GM19193 (cell line): Measurements from ENCODE around the gene CDH11.

Experiments
- POLR2A ChIP-seq: IDR thresholded peaks from 4 replicates; pipeline ENCODE4 v1.6.1; 2011; ENCODE audit not compliant: insufficient read depth, insufficient read length; ENCODE audit errors: extremely low read depth

Gene CDH11

DNA sequence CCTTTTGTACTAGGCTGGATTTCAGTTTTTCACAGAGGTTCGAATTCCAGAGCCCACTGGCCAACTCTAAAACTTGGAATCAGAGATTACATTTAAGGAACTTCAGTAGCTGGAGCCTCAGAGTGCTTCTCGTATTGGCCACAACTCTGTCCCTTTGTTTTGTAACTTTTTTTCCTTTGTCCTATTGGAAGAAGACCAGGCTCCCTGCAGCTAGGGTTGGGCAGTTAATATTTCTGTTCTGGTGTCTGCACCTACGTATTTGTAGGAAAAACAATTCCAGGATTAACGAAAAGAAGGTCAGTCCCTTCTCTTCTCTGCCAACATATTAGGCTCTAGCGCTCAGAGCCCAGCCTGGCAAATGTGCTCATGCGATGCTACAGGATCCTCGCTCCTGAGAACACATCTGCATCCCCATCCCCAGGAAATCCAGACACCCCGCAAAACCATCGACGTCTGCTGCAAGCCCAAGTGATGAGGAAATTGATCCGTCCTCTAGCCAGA is 1.9 kb downstream of the CDH11 start:
- TF ChIP-seq POLR2A, result no peak

DNA sequence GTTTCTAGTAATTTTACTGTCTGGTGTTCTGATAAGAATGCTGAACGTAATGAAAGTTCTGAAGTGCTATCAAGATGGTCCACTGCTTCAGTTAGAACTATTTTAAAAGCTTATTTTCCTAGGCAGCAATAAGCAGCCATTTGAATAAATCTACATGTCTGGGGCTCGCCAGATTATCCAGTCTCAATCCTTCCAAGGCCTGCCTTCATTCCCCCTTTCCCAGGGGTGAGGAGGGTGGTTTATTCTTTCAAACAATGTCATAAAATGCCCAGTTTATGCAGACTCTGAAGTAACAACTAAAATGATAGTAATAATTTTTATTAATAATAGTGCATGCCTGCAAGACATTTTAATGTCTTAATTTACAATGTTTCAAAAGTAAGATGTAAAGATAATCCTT is 2.4 kb downstream of the CDH11 start:
- TF ChIP-seq POLR2A, result no peak

DNA sequence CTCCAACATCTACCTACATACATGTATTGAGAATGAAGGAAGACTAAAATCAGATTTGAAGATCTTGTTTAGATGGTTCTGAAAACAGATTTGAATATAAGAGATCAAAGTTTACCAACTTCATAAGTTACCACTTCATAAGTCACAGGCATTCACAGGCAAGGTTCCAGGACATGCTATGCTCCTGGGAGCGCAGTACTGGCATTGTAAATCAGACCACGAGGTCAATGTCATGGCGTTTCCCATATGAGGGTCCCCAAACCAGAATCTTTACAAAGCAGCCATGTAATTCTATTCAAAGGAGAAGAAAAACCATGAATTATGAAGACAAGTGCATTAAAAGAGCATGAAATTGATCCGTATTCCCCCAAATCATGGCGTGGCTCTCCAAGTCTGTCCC is 3.0 kb downstream of the CDH11 start:
- TF ChIP-seq POLR2A, result no peak

DNA sequence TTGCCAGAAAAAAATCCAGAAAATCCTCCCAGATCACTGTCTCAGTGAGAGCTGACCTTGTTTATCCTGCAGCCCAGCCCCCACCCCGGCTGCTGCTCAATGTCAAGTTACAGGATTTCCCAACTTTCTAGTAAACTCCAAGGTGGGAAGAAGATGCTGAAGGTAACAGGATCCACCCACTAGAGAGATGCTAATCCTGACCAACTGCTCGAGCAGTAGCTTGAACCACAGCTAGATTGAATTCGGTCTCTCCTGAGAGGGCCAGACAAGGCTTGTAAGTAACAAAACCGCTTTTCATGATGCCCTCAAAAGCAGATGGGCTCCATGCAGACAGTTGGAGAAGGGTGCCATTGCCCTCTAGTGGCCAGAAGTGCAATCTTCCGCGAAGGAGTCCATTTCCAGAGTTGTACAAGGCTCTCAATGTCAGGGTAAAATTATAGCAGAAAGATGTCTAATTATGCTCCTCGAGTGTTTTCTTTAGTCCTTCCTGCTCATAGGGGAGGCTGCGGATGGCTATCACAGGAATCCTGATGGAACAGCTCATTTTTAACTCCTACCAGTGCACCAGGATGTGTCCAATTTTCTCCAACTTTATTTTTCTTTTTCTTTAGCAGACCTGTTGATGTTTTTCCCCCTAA is 3.9 kb downstream of the CDH11 start:
- TF ChIP-seq POLR2A, result no peak

DNA sequence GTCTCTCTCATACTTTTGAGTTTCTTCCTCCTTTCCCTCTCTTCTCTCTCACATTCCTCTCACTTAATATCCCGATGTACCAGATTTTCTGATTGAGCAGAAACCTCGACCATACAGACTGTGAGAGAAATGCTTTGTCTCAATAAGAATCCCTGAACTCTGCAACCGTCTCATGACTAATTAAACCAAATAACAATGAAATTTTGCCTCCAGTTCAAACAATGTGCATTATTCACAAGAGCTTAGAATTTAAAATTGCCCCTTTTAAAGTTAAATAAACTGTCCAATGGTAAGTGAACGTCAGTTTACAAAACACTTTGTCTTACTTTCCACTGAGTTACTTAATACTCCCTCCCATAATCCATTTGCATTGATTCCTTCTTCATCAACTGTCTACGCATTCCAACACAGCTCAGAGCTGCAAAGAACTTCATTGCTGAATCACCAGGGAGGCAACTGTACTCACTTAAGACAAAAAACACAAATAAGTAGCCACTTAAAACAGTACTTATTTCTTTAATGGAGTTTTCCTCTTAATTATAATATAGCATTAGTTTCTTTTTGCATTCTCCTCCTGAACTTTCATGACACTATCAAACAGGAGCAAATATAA is 4.9 kb downstream of the CDH11 start:
- no peak for TF ChIP-seq POLR2A

DNA sequence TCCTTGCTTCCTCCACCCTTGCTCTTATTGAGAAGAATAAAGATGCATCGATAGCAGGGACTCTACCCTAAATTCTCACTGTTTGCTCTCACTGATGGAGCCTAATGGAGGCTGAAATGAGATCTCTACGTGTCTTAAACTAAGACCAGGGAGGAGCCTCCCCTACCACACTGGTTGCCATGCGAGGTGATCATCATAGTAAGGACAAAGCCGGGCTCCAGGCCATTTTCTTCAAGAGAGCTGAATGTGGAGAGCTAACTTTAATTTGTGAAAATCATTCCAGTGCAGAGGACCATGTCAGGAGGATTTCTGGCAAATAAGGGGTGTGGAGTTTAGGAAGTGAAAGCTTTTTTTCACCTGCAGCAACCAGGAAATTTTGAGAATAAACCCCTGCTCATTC is 5.6 kb downstream of the CDH11 start:
- TF ChIP-seq POLR2A, result no peak

DNA sequence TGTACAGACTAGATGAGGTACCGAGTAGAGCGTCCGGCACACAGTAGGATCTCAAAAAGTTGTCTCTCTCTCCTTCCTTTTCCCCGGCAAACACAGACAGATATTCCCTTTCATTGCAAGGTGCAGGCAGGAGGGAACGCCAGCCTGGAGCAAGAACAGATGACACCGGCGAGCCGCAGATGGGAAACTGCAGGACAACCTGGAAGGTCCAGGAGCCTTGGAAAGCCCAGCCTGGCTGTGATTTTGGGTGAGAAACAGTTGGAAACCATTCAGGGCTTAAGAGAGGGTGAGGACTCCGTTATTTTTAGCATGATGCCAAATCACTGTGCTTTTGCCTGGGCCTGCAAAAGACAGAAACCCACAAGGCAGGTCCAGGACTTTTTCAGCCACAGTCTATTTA is 7.3 kb downstream of the CDH11 start:
- TF ChIP-seq POLR2A, result no peak

DNA sequence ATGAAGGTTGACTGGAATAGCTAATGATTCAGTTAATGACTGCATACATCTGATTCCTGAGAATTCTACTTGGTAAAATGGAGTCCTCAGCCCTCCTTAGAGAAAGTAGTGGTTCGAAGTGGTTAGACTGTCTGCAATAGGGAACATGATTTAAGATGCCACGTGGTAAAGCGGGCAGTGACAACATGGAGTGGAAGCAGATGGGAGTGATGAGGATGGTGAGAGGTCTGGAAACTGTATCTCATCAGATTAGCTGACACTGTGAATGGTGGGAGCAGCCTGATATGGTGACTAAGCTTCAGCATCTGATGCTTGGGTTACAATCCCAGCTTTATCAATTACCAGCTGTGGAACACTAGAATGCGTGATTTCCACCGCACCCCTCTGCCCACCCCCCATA is 8.4 kb downstream of the CDH11 start:
- TF ChIP-seq POLR2A, result no peak

DNA sequence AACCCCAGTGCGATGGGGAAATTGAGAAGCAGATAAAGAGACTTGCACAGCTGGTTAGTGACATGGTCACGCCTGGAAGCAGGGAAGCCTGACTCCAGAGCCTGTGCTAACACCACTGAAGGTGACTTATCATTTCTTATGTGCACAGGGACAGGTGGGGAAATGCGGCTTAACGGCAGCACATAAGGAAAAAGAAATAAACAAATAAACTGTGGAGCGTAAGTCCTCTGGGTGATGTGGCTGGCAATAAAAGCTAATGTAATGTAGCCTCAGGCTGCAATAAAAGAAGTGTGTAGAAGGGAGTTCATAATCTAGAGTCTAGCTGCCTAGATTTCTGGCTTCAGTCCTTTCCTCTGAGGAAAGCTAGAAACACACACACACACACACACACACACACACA is 10.6 kb downstream of the CDH11 start:
- TF ChIP-seq POLR2A, result no peak

DNA sequence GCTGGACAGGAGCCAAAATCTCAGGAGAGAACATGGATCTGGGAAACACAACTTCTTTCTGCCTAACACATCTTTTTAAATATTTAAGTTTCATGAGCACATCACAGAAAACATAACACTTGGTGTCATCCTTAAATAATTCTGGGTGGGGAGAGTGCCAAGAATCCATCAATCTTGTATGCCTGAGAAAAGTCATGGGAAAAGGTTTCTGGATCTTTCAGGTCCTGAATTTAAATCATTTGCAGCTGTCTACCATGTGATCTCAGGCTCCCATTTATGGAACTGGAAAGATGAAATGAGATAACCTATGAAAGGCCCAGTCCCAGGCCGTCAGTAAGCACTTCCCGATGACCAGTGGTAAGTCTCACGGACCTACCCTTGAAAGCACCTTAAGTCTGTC is 15.1 kb downstream of the CDH11 start:
- TF ChIP-seq POLR2A, result no peak

DNA sequence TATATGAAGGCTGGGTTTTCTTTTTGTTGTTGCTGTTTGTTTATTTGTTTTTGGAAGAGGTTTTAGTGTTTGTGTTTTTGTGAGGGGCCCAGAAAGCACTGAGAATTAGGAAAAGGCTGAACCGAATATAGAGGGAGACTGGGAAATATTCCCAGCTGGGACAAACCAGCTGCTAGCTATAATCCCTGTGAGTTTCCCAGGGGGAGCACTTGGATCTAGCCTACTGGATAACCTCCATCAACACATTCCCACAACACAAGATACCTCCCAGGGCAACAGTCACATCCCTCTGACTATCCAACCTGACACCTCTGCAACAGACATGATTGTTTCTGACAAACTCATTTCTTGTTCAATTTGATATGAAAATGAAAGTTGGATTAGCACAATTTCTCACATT is 16.7 kb downstream of the CDH11 start:
- TF ChIP-seq POLR2A, result no peak

DNA sequence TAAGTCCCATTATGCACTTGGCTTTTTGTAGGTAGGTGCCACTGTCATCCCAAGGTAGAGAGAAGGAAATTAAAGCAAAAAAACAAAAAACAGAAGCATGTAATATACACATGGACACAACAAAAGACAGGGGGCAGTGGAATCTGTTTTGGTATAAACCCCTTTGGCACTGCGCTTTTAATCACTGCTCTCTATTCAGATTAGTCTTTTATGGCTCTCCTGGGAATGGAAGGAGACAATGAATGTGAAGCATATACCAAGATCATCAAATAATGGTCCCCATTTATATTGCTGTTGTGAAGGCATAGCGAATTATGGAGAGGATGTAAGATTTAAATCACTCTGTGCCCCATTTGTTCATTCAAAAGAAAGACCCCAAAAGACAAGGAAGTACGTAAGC is 17.4 kb downstream of the CDH11 start:
- no peak for TF ChIP-seq POLR2A

DNA sequence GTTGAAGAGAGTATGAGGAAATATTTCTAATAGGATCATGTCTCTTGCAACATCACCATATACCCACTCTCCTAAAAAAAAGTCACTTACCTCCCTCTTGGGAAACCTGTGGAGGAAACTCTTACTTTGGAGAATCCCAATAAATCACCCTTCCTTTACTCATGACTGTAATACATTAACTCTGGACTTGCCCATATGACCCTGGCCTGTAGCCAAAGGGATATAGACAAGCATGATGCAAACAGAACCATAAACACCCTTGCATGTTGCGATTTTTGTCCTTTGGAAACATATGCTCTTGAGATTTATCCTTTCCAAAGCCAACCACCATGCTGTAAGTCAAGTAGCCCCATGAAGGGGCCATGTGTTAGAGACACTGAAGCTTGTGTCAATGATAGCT is 19.5 kb downstream of the CDH11 start:
- TF ChIP-seq POLR2A, result no peak

DNA sequence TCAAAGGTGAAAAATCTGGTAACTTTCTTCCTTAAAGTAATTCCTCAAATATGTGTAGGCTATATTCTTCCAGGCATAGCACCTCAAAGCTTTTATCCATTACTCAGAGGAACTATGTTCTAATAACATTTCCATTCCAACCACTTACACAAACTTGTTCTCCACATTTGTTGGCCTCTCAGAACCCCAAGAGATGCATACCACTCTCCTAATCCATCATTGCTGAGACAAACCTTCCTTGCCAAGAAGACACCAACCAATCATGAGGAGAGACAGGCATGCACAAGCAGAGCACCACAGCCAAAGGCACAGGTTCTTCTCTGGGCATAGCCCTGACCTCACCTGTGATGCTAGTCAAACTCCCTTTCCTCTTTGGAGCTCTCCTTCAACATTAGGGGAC is 20.9 kb downstream of the CDH11 start:
- no peak for TF ChIP-seq POLR2A

DNA sequence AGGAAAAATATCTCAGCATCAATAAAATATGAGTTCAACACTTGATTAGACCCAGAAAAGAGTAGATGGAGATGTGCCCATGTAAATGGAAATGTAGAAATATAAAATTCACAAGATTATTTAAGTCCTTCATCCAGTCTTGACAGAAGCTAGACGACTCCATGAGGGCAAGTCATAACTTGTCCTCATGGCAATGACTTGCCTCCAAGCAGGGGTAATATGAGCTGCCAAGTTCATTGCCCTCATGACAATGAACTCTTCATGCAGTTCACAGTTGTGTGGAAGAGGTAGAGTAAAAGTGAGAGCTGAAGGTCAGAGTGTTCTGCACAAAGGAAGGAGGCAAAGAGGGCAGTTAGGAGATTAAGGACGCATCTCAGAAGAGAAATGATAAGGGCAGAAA is 22.3 kb downstream of the CDH11 start:
- TF ChIP-seq POLR2A, result no peak

DNA sequence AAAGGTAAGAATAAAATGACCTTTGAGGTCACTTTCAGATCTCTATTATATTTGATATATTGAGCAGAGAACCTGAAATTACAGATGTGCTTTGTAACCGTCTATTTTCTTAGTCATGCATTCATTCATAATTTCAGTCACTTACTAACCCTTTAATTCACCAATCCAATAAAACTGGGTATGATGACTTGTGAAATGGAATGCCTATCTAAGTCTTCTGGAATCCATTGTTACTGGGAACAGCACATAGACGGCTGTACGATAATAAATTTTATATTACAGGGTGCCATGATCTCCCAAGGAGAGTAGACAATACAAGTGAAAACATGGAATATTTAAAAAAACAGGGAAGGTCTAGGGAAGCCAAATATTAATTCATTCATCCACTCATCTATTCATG is 22.9 kb downstream of the CDH11 start:
- TF ChIP-seq POLR2A, result no peak

DNA sequence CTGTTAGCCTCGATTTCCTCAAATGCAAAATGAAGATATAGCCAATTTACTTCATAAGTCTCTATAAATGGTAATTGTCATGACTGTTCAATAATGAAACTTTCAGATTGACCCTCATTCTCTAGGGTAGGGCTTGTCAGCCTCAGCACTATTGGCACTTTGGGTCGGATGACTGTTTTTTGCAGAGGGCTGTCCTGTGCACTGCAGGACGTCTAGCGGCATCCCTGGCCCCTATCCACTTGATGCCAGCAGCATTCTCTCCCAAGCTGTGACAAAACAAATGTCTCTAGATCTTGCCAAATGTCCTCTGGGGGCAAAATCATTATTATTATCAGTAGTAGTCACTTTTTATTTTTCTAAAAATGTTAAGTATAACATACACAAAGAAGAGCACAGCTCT is 24.6 kb downstream of the CDH11 start:
- no peak for TF ChIP-seq POLR2A
